Colonic mucosa (tissue), 4 donors: ENCODE results near the gene CDK5RAP1. TPM values are rescaled to one million over a fixed set of nuclear protein-coding genes. Genes with fewer than 3 reads are reported as not detected.

ENCODE experiments used
- DNase-seq: peaks from one replicate; pipeline ENCODE4 v3.0.0-alpha.2; 2020
- H3K27ac ChIP-seq: fragments of 200-600 bp; one replicate; pipeline ENCODE4 v1.8.0; 2021
- H3K27me3 ChIP-seq: fragments of 200-600 bp; one replicate; pipeline ENCODE4 v1.8.0; 2021
- H3K36me3 ChIP-seq: fragments of 200-600 bp; one replicate; pipeline ENCODE4 v1.8.0; 2021
- H3K4me1 ChIP-seq: fragments of 200-600 bp; one replicate; pipeline ENCODE4 v1.8.0; 2021; ENCODE audit warnings: mild to moderate bottlenecking
- H3K4me3 ChIP-seq: fragments of 200-600 bp; one replicate; pipeline ENCODE4 v1.8.0; 2021
- H3K9ac ChIP-seq, 2 donors: one replicate each; pipeline ENCODE4 v1.7.0; 2013; ENCODE audit warnings: control low read depth in 2 of 2, low read depth in 2 of 2, low read length in 2 of 2
- H3K9me3 ChIP-seq: fragments of 200-600 bp; one replicate; pipeline ENCODE4 v1.8.0; 2021
- CTCF ChIP-seq: fragments of 200-600 bp; IDR thresholded peaks from one replicate; pipeline ENCODE4 v1.8.0; 2022; ENCODE audit warnings: antibody characterized with exemption, mild to moderate bottlenecking
- intact Hi-C: fragments of 100-400 bp; cut with DNase I; formaldehyde crosslinking; loops from one replicate; pipeline ENCODE4 v1.14.1; 2022
- total RNA-seq, 2 donors: library from RNA; stranded (reverse); fragmentation: NEBNext Ultra II Directional in 1 of 2; extraction: Animal tissue kit (Norgen Biotek cat#: 25700) in 1 of 2; gene quantifications; one replicate each; pipeline ENCODE4 v1.2.1, GENCODE V29; 2021
- donor health status: healthy.
- donor health status: DM: no; HTN: no; CAD: no.
- donor health status: DM: no; HTN: no; CAD: no.

CDK5RAP1 gene
- total RNA-seq, 2 donors from 2014 or later: 18.2 to 31.0 TPM

DNA sequence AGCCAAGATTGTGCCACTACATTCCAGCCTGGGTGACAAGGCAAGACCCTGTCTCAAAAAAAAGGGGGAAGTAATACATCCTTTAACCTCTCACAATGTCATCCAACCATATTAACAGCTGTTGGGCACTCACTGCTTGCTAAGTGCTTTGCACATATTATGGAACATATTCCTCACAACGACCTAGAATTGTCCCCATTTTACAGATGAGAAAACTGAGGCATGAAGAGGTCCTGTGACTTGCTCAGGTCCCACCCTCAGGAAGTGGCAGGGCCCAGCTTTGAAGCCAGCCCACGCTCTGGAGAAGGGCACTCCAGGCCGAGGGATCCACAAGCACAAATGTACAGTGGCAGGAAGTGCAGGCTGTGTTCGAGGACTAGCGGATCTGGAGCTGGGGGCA is 85.0 kb downstream of the CDK5RAP1 start:
- Histone ChIP-seq H3K36me3 (no peaks in the 10 kb centered on the region), H3K4me3 (no peak overlapping the region), H3K27ac (no peak overlapping the region), H3K4me1 (no peaks in the 10 kb centered on the region), H3K9ac (no peak overlapping the region), H3K9me3 (no peaks in the 10 kb centered on the region), H3K27me3 (no peaks in the 10 kb centered on the region)
- no peak for DNase-seq
- intact Hi-C loops: no loop called here
- no peak for TF ChIP-seq CTCF

GRCh38 chr20:33313686-33314314 is 87.5 kb downstream of the CDK5RAP1 start:
- DNase-seq: no peak
- Histone ChIP-seq H3K4me1 (no peaks in the 10 kb centered on the region), H3K4me3 (no peak overlapping the region), H3K36me3 (no peaks in the 10 kb centered on the region), H3K27ac (no peak overlapping the region), H3K27me3 (no peaks in the 10 kb centered on the region), H3K9me3 (no peaks in the 10 kb centered on the region), H3K9ac (no peak overlapping the region)
- intact Hi-C loops: no loop called here
- TF ChIP-seq CTCF: no peak

DNA sequence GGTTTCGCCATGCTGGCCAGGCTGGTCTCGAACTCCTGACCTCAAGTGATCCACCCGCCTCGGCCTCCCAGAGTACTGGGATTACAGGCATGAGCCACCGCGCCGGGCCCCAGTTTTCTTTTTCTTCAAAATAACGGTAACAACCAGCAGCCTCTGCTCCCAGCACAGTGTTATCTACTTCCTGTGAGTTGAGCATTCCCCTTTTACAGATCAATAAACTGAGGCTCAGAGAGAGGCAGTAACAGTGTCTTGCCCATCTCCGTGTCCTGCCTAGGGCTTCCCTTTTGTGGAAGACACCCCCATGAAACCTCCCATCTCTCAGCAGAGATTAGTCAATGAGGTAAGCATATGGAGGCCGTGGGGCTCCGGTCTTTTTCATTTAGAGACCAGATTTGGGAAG is 88.7 kb downstream of the CDK5RAP1 start:
- no peaks in the 10 kb centered on the region for H3K4me1 ChIP-seq
- no peaks in the 10 kb centered on the region for H3K9me3 ChIP-seq
- no peak overlapping the region for H3K9ac ChIP-seq
- intact Hi-C loops: no loop called here
- H3K27me3 ChIP-seq: no peaks in the 10 kb centered on the region
- no peak for TF ChIP-seq CTCF
- H3K4me3 ChIP-seq: no peak overlapping the region
- H3K36me3 ChIP-seq: no peaks in the 10 kb centered on the region
- DNase-seq: no peak
- no peak overlapping the region for H3K27ac ChIP-seq

- intact Hi-C loops: no loop called here
- H3K27ac ChIP-seq: no peak overlapping the region
- H3K27me3 ChIP-seq: no peaks in the 10 kb centered on the region
- TF ChIP-seq CTCF: no peak
- DNase-seq: no peak
- H3K9me3 ChIP-seq: no peaks in the 10 kb centered on the region
- no peak overlapping the region for H3K4me3 ChIP-seq
- H3K4me1 ChIP-seq: no peaks in the 10 kb centered on the region
- no peak overlapping the region for H3K9ac ChIP-seq
- no peaks in the 10 kb centered on the region for H3K36me3 ChIP-seq
Observed at GRCh38 chr20:33311996-33312395, 89.3 kb downstream of the CDK5RAP1 start.

- no peak overlapping the region for H3K9ac ChIP-seq
- no peak overlapping the region for H3K4me3 ChIP-seq
- DNase-seq: no peak
- no peak for TF ChIP-seq CTCF
- H3K27me3 ChIP-seq: no peaks in the 10 kb centered on the region
- no peak overlapping the region for H3K27ac ChIP-seq
- H3K4me1 ChIP-seq: no peaks in the 10 kb centered on the region
- no peaks in the 10 kb centered on the region for H3K9me3 ChIP-seq
- no peaks in the 10 kb centered on the region for H3K36me3 ChIP-seq
- intact Hi-C loops: no loop called here
Observed at GRCh38 chr20:33311011-33311410, 90.3 kb downstream of the CDK5RAP1 start.
